ENCODE data around the gene OR6C65. TPM values are rescaled to one million over a fixed set of nuclear protein-coding genes. Genes with fewer than 3 reads are reported as not detected.
"Not testable (repeated sequence)": the region's sequence is repeated elsewhere in the genome, so short reads cannot be mapped to it uniquely, and the experiment has no call there.

The OR6C65 gene
- total RNA-seq, 1 donor from 2014 or later: not detected

- Mint-ChIP-seq H3K27ac (ENCODE audit: unreplicated experiment) (no peak overlapping the region), H3K4me1 (ENCODE audit: low read depth) (no peaks in the 10 kb centered on the region), H3K36me3 (ENCODE audit: low read depth) (no peaks in the 10 kb centered on the region), H3K27me3 (ENCODE audit: low read depth) (peaks cover 4% of the 10 kb centered on the region), H3K9me3 (ENCODE audit: low read depth) (no peaks in the 10 kb centered on the region), H3K4me3 (ENCODE audit: unreplicated experiment) (no peak overlapping the region)
- no peak for DNase-seq (ENCODE audit: low spot score)
- TF ChIP-seq, protein P1, sequence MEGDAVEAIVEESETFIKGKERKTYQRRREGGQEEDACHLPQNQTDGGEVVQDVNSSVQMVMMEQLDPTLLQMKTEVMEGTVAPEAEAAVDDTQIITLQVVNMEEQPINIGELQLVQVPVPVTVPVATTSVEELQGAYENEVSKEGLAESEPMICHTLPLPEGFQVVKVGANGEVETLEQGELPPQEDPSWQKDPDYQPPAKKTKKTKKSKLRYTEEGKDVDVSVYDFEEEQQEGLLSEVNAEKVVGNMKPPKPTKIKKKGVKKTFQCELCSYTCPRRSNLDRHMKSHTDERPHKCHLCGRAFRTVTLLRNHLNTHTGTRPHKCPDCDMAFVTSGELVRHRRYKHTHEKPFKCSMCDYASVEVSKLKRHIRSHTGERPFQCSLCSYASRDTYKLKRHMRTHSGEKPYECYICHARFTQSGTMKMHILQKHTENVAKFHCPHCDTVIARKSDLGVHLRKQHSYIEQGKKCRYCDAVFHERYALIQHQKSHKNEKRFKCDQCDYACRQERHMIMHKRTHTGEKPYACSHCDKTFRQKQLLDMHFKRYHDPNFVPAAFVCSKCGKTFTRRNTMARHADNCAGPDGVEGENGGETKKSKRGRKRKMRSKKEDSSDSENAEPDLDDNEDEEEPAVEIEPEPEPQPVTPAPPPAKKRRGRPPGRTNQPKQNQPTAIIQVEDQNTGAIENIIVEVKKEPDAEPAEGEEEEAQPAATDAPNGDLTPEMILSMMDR (IDR thresholded peaks at IDR 0.05): no peak
Measured at GRCh38 chr12:55392032-55392795, 8.1 kb upstream of the OR6C65 start.

GRCh38 chr12:55396326-55396725 is 4.0 kb upstream of the OR6C65 start:
- no peak overlapping the region for H3K27ac Mint-ChIP-seq (ENCODE audit: unreplicated experiment)
- H3K27me3 Mint-ChIP-seq (ENCODE audit: low read depth): peaks cover 7% of the 10 kb centered on the region
- no peak overlapping the region for H3K4me3 Mint-ChIP-seq (ENCODE audit: unreplicated experiment)
- H3K36me3 Mint-ChIP-seq (ENCODE audit: low read depth): no peaks in the 10 kb centered on the region
- TF ChIP-seq, protein P1 (IDR thresholded peaks at IDR 0.05): no peak
- H3K9me3 Mint-ChIP-seq (ENCODE audit: low read depth): no peaks in the 10 kb centered on the region
- no peak for DNase-seq (ENCODE audit: low spot score)
- no peaks in the 10 kb centered on the region for H3K4me1 Mint-ChIP-seq (ENCODE audit: low read depth)

DNA sequence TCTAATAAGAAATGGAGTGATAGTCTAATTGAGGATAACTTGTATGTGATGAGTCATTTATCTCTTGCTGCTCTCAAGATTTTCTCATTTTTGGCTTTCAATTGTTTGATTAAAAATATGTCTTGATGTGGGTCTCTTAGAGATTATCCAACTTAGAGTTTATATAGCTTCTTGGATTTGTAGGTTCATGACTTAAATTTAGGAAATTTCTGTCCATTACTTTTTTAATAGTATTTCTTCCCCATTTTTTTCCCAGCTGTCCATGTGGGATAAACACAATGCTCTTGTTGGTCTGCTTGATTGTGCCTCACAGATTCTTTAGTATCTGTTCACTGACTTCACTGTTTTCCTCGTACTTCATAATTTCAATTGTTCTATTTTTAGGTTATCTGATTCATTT is 7.5 kb downstream of the OR6C65 start:
- Mint-ChIP-seq H3K36me3 (ENCODE audit: low read depth) (no peaks in the 10 kb centered on the region), H3K4me3 (ENCODE audit: unreplicated experiment) (no peak overlapping the region), H3K4me1 (ENCODE audit: low read depth) (no peaks in the 10 kb centered on the region), H3K9me3 (ENCODE audit: low read depth) (peaks cover 18% of the 10 kb centered on the region), H3K27ac (ENCODE audit: unreplicated experiment) (no peak overlapping the region), H3K27me3 (ENCODE audit: low read depth) (peaks cover 8% of the 10 kb centered on the region)
- TF ChIP-seq, protein P1 (IDR thresholded peaks at IDR 0.05): no peak
- DNase-seq (ENCODE audit: low spot score): no peak

GRCh38 chr12:55409133-55409532 is 8.8 kb downstream of the OR6C65 start:
- not testable (repeated sequence) for H3K4me1 Mint-ChIP-seq (ENCODE audit: low read depth); H3K27ac Mint-ChIP-seq (ENCODE audit: unreplicated experiment); DNase-seq (ENCODE audit: low spot score); H3K27me3 Mint-ChIP-seq (ENCODE audit: low read depth); H3K36me3 Mint-ChIP-seq (ENCODE audit: low read depth); H3K4me3 Mint-ChIP-seq (ENCODE audit: unreplicated experiment)
- peaks cover 14% of the 10 kb centered on the region for H3K9me3 Mint-ChIP-seq (ENCODE audit: low read depth)

DNA sequence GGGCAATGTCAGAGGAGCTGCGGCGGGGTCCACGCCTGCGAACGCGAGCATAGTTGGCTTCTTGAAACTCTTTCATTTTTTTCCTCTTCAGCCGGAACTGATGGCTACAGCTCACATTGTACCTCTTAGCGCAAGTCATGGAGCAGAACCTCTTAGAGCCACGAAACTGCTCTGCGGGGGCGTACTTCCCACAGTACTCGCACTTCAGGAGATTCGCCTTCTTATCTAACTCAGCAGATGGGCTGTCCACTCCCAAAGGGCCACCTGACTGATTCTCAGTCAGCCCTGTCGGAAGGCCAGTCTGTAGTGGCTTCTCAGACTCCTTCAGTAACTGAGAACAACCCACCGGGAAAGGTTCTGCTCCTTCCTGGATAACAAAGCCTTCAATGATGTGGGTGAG is 11.8 kb downstream of the OR6C65 start:
- not testable (repeated sequence) for H3K4me1 Mint-ChIP-seq (ENCODE audit: low read depth); H3K27ac Mint-ChIP-seq (ENCODE audit: unreplicated experiment); H3K4me3 Mint-ChIP-seq (ENCODE audit: unreplicated experiment); DNase-seq (ENCODE audit: low spot score); H3K36me3 Mint-ChIP-seq (ENCODE audit: low read depth)
- Mint-ChIP-seq H3K27me3 (ENCODE audit: low read depth) (peaks cover 15% of the 10 kb centered on the region), H3K9me3 (ENCODE audit: low read depth) (peaks cover 14% of the 10 kb centered on the region)

DNA sequence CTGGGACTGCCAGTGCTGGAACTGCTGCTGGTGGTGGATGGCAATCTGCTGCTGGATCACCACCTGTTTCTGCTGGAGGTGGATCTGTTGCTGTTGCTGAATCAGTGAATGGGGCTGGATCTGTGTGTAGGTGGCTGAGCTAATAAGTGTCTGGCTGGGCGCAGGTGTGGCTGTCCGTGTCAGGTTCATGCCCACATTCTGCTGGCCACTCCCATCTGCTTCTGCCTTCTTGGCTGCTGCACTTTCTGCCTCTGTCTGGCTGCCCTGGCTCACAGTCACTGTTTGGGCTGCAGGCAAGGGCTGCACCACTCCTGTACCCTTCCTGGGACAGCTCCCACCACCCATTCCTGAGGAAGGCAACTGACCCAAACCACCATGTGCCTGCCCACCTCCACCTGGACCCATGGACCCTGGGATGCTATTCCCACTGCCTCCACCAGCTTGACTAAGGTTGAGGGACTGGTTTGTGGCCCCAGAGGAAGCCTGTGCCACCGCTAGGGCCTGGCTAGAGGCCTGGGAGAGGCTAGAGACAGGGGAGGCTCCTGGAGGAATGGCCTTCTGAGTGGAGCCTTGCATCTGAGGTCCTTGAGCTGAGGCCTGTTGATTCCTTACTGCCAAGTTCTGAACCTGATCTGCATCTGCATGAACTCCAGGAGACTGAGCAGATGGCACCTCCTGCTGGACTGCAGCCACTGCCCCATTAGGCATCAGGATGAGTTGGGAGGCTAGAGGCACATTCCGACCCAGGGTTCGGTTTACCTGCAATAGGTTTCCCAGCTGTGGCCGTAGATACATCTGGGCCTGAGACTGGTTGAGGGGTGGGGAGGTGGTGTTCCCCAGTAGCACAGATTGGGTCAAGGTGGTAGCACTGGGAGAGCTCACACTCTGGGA is 13.4 kb downstream of the OR6C65 start:
- H3K36me3 Mint-ChIP-seq (ENCODE audit: low read depth); H3K27ac Mint-ChIP-seq (ENCODE audit: unreplicated experiment); H3K4me3 Mint-ChIP-seq (ENCODE audit: unreplicated experiment); DNase-seq (ENCODE audit: low spot score); H3K9me3 Mint-ChIP-seq (ENCODE audit: low read depth); H3K4me1 Mint-ChIP-seq (ENCODE audit: low read depth): not testable (repeated sequence)
- peaks cover 16% of the 10 kb centered on the region for H3K27me3 Mint-ChIP-seq (ENCODE audit: low read depth)

- H3K4me3 Mint-ChIP-seq (ENCODE audit: unreplicated experiment): peak overlapping the region; percentile 53
- DNase-seq (ENCODE audit: low spot score); H3K36me3 Mint-ChIP-seq (ENCODE audit: low read depth); H3K27ac Mint-ChIP-seq (ENCODE audit: unreplicated experiment); H3K4me1 Mint-ChIP-seq (ENCODE audit: low read depth); H3K9me3 Mint-ChIP-seq (ENCODE audit: low read depth): not testable (repeated sequence)
- peaks cover 16% of the 10 kb centered on the region for H3K27me3 Mint-ChIP-seq (ENCODE audit: low read depth)
Measured at GRCh38 chr12:55414396-55414823, 14.1 kb downstream of the OR6C65 start.

DNA sequence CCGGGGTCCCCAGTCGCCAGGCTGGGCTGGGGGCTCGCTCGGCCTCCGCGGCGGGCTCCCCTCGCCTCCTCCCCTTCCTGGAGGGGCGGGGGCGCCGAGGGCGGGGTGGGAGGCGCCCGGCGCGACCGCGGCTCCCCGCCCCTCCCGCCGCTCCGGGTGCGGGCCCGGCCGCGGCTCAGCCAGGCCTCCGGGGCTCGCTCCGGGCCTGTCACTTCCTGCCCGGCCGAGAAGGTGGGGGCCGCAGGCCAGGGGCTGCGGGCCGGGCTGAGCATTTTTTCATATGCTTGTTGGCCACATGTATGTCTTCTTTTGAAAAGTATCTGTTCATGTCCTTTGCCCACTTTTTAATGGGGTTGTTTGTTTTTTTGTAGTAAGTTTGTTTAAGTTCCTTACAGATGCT is 14.6 kb downstream of the OR6C65 start:
- H3K4me3 Mint-ChIP-seq (ENCODE audit: unreplicated experiment): peak overlapping the region; percentile 55
- H3K27me3 Mint-ChIP-seq (ENCODE audit: low read depth): peaks cover 16% of the 10 kb centered on the region
- DNase-seq (ENCODE audit: low spot score); H3K4me1 Mint-ChIP-seq (ENCODE audit: low read depth); H3K36me3 Mint-ChIP-seq (ENCODE audit: low read depth); H3K9me3 Mint-ChIP-seq (ENCODE audit: low read depth); H3K27ac Mint-ChIP-seq (ENCODE audit: unreplicated experiment): not testable (repeated sequence)
